Kidney epithelial cell (primary cell): ENCODE results near the gene MEAK7. TPM values are rescaled to one million over a fixed set of nuclear protein-coding genes. Genes with fewer than 3 reads are reported as not detected.

ENCODE experiments used
- DNase-seq: peaks from one replicate; pipeline ENCODE4 v3.0.0-alpha.2; 2010; ENCODE audit warnings: low read depth
- H3K27me3 ChIP-seq: 2 replicates; pipeline ENCODE4 v1.6.0; 2011; ENCODE audit warnings: low read length; ENCODE audit not compliant: control insufficient read depth, insufficient read depth
- H3K36me3 ChIP-seq: 2 replicates; pipeline ENCODE4 v1.5.1; 2011; ENCODE audit warnings: low read length; ENCODE audit not compliant: control insufficient read depth, insufficient read depth
- H3K4me3 ChIP-seq: 2 replicates; pipeline ENCODE4 v1.5.1; 2011; ENCODE audit warnings: low read depth, mild to moderate bottlenecking, control low read depth, low read length
- CTCF ChIP-seq: IDR thresholded peaks from 2 replicates; pipeline ENCODE4 v1.5.1; 2011; ENCODE audit warnings: mild to moderate bottlenecking, moderate library complexity, low read length, control low read depth, inconsistent platforms; ENCODE audit not compliant: insufficient read depth, poor library complexity, severe bottlenecking
- total RNA-seq: library from RNA; depleted of rRNA; stranded (reverse); fragments of >200 nt; gene quantifications from 2 replicates; pipeline ENCODE4 v1.2.3, GENCODE V29; 2015

Gene MEAK7
- total RNA-seq, 1 donor from 2014 or later, result 26.9 TPM

DNA sequence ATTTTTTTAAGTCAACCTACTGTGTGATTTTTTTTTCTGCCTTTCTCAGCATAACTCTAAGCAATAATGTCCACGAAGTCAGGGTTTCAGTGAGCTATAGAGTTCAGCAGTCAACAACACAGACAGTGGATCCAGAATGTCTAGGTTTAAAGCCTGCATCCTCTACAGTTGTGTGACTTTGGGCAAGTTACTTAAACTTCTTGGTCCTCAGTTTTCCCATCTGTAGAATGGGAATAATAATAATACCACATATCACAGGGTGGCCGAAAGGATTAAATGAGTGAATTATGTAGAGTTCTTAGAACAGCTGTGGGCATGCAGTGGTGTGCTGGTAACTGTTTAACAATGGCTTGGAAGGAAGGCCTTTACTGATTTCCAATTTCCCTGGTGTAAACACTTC, 38.8 kb upstream of the MEAK7 start:
- H3K4me3 ChIP-seq, result no peak overlapping the region
- no peaks in the 10 kb centered on the region for H3K27me3 ChIP-seq
- no peaks in the 10 kb centered on the region for H3K36me3 ChIP-seq
- no peak for DNase-seq
- no peak for TF ChIP-seq CTCF

- no peak for TF ChIP-seq CTCF
- Histone ChIP-seq H3K27me3 (no peaks in the 10 kb centered on the region), H3K36me3 (no peaks in the 10 kb centered on the region), H3K4me3 (no peak overlapping the region)
- DNase-seq, result no peak
Measured at GRCh38 chr16:84541999-84542817, 37.7 kb upstream of the MEAK7 start.

- no peaks in the 10 kb centered on the region for H3K36me3 ChIP-seq
- no peaks in the 10 kb centered on the region for H3K27me3 ChIP-seq
- no peak overlapping the region for H3K4me3 ChIP-seq
- no peak for TF ChIP-seq CTCF
- no peak for DNase-seq
Measured at GRCh38 chr16:84540194-84540593, 35.7 kb upstream of the MEAK7 start.

DNA sequence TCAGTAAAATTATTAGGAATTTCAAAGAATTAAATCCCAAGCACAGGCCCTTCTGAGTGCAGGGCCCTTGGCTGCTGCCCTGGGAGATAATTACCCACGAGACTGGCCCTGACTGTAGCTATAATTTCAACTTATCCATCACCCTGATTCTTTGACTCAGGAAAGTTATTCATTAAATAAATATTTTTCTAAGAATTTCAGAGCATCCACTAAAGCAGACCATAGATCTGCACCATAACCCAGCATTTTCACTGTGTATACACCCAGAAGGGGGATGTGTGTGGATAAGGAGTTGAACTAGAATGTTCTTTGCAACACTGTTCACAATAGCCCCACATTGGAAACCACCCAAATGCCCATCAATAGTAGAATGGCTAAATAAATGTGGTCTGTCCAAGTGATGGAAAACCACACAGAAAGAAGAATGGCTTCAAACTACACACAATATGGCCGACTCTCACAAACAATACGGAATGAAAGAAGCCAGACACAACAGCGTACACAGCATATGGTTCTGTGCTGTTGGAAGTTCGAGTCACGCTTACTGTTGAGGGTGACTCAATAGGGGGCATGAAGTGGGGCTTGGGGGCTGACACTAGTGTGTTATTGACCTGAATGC, 33.9 kb upstream of the MEAK7 start:
- no peak for DNase-seq
- no peak for TF ChIP-seq CTCF
- H3K36me3 ChIP-seq, result no peaks in the 10 kb centered on the region
- H3K4me3 ChIP-seq, result no peak overlapping the region
- H3K27me3 ChIP-seq, result no peaks in the 10 kb centered on the region

GRCh38 chr16:84537491-84538151, 33.2 kb upstream of the MEAK7 start:
- H3K36me3 ChIP-seq, result no peaks in the 10 kb centered on the region
- DNase-seq, result no peak
- H3K4me3 ChIP-seq, result no peak overlapping the region
- H3K27me3 ChIP-seq, result no peaks in the 10 kb centered on the region
- TF ChIP-seq CTCF, result no peak
